Measurements from ENCODE around the gene TRMT1. TPM values are rescaled to one million over a fixed set of nuclear protein-coding genes. Genes with fewer than 3 reads are reported as not detected.
A peak's percentile ranks its signal among the peaks of the same experiment; 100 is the strongest.
"Not testable (repeated sequence)": the region's sequence is repeated elsewhere in the genome, so short reads cannot be mapped to it uniquely, and the experiment has no call there.

The TRMT1 gene
- 100 to 1,000 TPM; 240 to 248 (median 246) TPM for total RNA-seq

GRCh38 chr19:13116282-13117175 is at the start of gene TRMT1:
Gene TRMT1, minus strand, starts transcription at chr19:13116740. Its CDS starts 341 bp downstream, at chr19:13116399.
- peak; percentile 87 for DNase-seq
- ATAC-seq, result peak; percentile 51 to 52
- Mint-ChIP-seq H3K4me1 (ENCODE audit: low read depth) (peaks cover 48% of the 10 kb centered on the region), H3K4me3 (peak within 1 kb of the TSS; percentile 93), H3K36me3 (ENCODE audit: insufficient read depth) (peaks cover 9% of the 10 kb centered on the region), H3K9me3 (no peaks in the 10 kb centered on the region), H3K27me3 (ENCODE audit: low read depth) (no peaks in the 10 kb centered on the region)

GRCh38 chr19:13166151-13166550 is 49.6 kb upstream of the TRMT1 start:
- H3K4me1 Mint-ChIP-seq (ENCODE audit: low read depth), result peaks cover 88% of the 10 kb centered on the region
- not testable (repeated sequence) for H3K27me3 Mint-ChIP-seq (ENCODE audit: low read depth); H3K9me3 Mint-ChIP-seq; H3K36me3 Mint-ChIP-seq (ENCODE audit: insufficient read depth); DNase-seq; H3K4me3 Mint-ChIP-seq; ATAC-seq

- Mint-ChIP-seq H3K27me3 (ENCODE audit: low read depth) (no peaks in the 10 kb centered on the region), H3K9me3 (no peaks in the 10 kb centered on the region), H3K36me3 (ENCODE audit: insufficient read depth) (no peaks in the 10 kb centered on the region), H3K4me3 (peak overlapping the region; percentile 61), H3K4me1 (ENCODE audit: low read depth) (peaks cover 86% of the 10 kb centered on the region)
- ATAC-seq, result no peak
- DNase-seq, result no peak
Observed at GRCh38 chr19:13165162-13165997, 48.8 kb upstream of the TRMT1 start.

GRCh38 chr19:13164343-13165161 is 48.0 kb upstream of the TRMT1 start:
- H3K36me3 Mint-ChIP-seq (ENCODE audit: insufficient read depth), result no peaks in the 10 kb centered on the region

GRCh38 chr19:13163609-13164342 is 47.2 kb upstream of the TRMT1 start:
- no peaks in the 10 kb centered on the region for H3K27me3 Mint-ChIP-seq (ENCODE audit: low read depth)
- peak overlapping the region; percentile 76 for H3K4me3 Mint-ChIP-seq
- peaks cover 77% of the 10 kb centered on the region for H3K4me1 Mint-ChIP-seq (ENCODE audit: low read depth)
- ATAC-seq (peak; percentile 4), DNase-seq (peak; percentile 23)
- H3K9me3 Mint-ChIP-seq, result no peaks in the 10 kb centered on the region
- no peaks in the 10 kb centered on the region for H3K36me3 Mint-ChIP-seq (ENCODE audit: insufficient read depth)

More at GRCh38 chr19:13164343-13165161, 48.0 kb upstream of the TRMT1 start:
- Mint-ChIP-seq H3K27me3 (ENCODE audit: low read depth) (no peaks in the 10 kb centered on the region), H3K9me3 (no peaks in the 10 kb centered on the region), H3K4me1 (ENCODE audit: low read depth) (peaks cover 83% of the 10 kb centered on the region), H3K4me3 (peak overlapping the region; percentile 61)
- peak; percentile 16 for ATAC-seq
- DNase-seq, result peak; percentile 18

GRCh38 chr19:13162724-13163608 is 46.4 kb upstream of the TRMT1 start:
- DNase-seq (peak; percentile 87), ATAC-seq (peak; percentile 56 to 62)
- H3K9me3 Mint-ChIP-seq, result no peaks in the 10 kb centered on the region
- no peaks in the 10 kb centered on the region for H3K27me3 Mint-ChIP-seq (ENCODE audit: low read depth)
- no peaks in the 10 kb centered on the region for H3K36me3 Mint-ChIP-seq (ENCODE audit: insufficient read depth)
- peak overlapping the region; percentile 76 for H3K4me3 Mint-ChIP-seq
- H3K4me1 Mint-ChIP-seq (ENCODE audit: low read depth), result peaks cover 76% of the 10 kb centered on the region

- H3K36me3 Mint-ChIP-seq (ENCODE audit: insufficient read depth), result no peaks in the 10 kb centered on the region
- H3K27me3 Mint-ChIP-seq (ENCODE audit: low read depth), result no peaks in the 10 kb centered on the region
- no peak for DNase-seq
- H3K4me1 Mint-ChIP-seq (ENCODE audit: low read depth), result peaks cover 73% of the 10 kb centered on the region
- ATAC-seq, result no peak
- H3K9me3 Mint-ChIP-seq, result no peaks in the 10 kb centered on the region
- H3K4me3 Mint-ChIP-seq, result peak overlapping the region; percentile 35
Observed at GRCh38 chr19:13160557-13160956, 44.0 kb upstream of the TRMT1 start.

- no peak for DNase-seq
- Mint-ChIP-seq H3K4me1 (ENCODE audit: low read depth) (peaks cover 67% of the 10 kb centered on the region), H3K9me3 (no peaks in the 10 kb centered on the region), H3K4me3 (no peak overlapping the region), H3K27me3 (ENCODE audit: low read depth) (no peaks in the 10 kb centered on the region), H3K36me3 (ENCODE audit: insufficient read depth) (peaks cover 2% of the 10 kb centered on the region)
- ATAC-seq, result no peak
Observed at GRCh38 chr19:13159713-13160112, 43.2 kb upstream of the TRMT1 start.

GRCh38 chr19:13155472-13156359 is 39.2 kb upstream of the TRMT1 start:
- H3K36me3 Mint-ChIP-seq (ENCODE audit: insufficient read depth), result peaks cover 18% of the 10 kb centered on the region
- peak; percentile 62 for DNase-seq
- no peaks in the 10 kb centered on the region for H3K9me3 Mint-ChIP-seq
- no peak for ATAC-seq
- no peaks in the 10 kb centered on the region for H3K27me3 Mint-ChIP-seq (ENCODE audit: low read depth)
- H3K4me1 Mint-ChIP-seq (ENCODE audit: low read depth), result peaks cover 41% of the 10 kb centered on the region
- H3K4me3 Mint-ChIP-seq, result peak overlapping the region; percentile 99

GRCh38 chr19:13154911-13155471 is 38.5 kb upstream of the TRMT1 start:
- no peaks in the 10 kb centered on the region for H3K9me3 Mint-ChIP-seq
- DNase-seq, result peak; percentile 72
- no peaks in the 10 kb centered on the region for H3K27me3 Mint-ChIP-seq (ENCODE audit: low read depth)
- peak overlapping the region; percentile 99 for H3K4me3 Mint-ChIP-seq
- peaks cover 40% of the 10 kb centered on the region for H3K4me1 Mint-ChIP-seq (ENCODE audit: low read depth)
- peaks cover 18% of the 10 kb centered on the region for H3K36me3 Mint-ChIP-seq (ENCODE audit: insufficient read depth)
- peak; percentile 15 to 17 for ATAC-seq

GRCh38 chr19:13154241-13154778 is 37.8 kb upstream of the TRMT1 start:
- peak; percentile 52 for DNase-seq
- no peaks in the 10 kb centered on the region for H3K9me3 Mint-ChIP-seq
- no peak for ATAC-seq

More at GRCh38 chr19:13154241-13154778, 37.8 kb upstream of the TRMT1 start:
- Mint-ChIP-seq H3K4me3 (peak overlapping the region; percentile 99), H3K4me1 (ENCODE audit: low read depth) (peaks cover 39% of the 10 kb centered on the region), H3K36me3 (ENCODE audit: insufficient read depth) (peaks cover 18% of the 10 kb centered on the region), H3K27me3 (ENCODE audit: low read depth) (no peaks in the 10 kb centered on the region)
